HL-60 (cell line): ENCODE data around the gene EEF2K.

Source experiments
- DNase-seq, 2 experiments: peaks; one replicate each; pipeline ENCODE4 v3.0.0-alpha.2; 2010 to 2020; ENCODE audit warnings: low read depth in 1 of 2, low spot score in 1 of 2
- H3K27ac ChIP-seq: fragments of 250-450 bp; sonication (Bioruptor Pico); replicated peaks from 2 replicates; pipeline ENCODE4 v1.5.1; 2020; ENCODE audit warnings: mild to moderate bottlenecking, moderate library complexity
- H3K27me3 ChIP-seq: fragments of 250-450 bp; sonication (Bioruptor Pico); 2 replicates; pipeline ENCODE4 v1.5.1; 2021; ENCODE audit warnings: mild to moderate bottlenecking, moderate library complexity; ENCODE audit not compliant: insufficient read depth, poor library complexity, severe bottlenecking
- H3K4me3 ChIP-seq: replicated peaks from 2 replicates; pipeline ENCODE4 v1.5.1; 2011; ENCODE audit warnings: mild to moderate bottlenecking, control low read depth, low read length; ENCODE audit not compliant: insufficient read depth
- CTCF ChIP-seq: IDR thresholded peaks from one replicate; pipeline ENCODE4 v1.5.1; 2011; ENCODE audit warnings: low read length, control low read depth, inconsistent platforms; ENCODE audit not compliant: insufficient read depth
- GABPA ChIP-seq: IDR thresholded peaks from 2 replicates; pipeline ENCODE4 v1.6.1; 2012; ENCODE audit warnings: low read depth
- POLR2AphosphoS5 ChIP-seq: IDR thresholded peaks from 2 replicates; pipeline ENCODE4 v1.6.1; 2012; ENCODE audit warnings: low read depth
- SPI1 ChIP-seq: IDR thresholded peaks from 2 replicates; pipeline ENCODE4 v1.6.1; 2012; ENCODE audit warnings: low read depth, mild to moderate bottlenecking, borderline replicate concordance
- TF ChIP-seq, protein P1 (sequence below): IDR thresholded peaks from 2 replicates; pipeline ENCODE4 v1.6.1; 2012; ENCODE audit warnings: low read depth; ENCODE audit not compliant: insufficient replicate concordance

Gene EEF2K

GRCh38 chr16:22205577-22206012 lies 483 bp upstream of the EEF2K start:
- DNase-seq, result no peak

DNA sequence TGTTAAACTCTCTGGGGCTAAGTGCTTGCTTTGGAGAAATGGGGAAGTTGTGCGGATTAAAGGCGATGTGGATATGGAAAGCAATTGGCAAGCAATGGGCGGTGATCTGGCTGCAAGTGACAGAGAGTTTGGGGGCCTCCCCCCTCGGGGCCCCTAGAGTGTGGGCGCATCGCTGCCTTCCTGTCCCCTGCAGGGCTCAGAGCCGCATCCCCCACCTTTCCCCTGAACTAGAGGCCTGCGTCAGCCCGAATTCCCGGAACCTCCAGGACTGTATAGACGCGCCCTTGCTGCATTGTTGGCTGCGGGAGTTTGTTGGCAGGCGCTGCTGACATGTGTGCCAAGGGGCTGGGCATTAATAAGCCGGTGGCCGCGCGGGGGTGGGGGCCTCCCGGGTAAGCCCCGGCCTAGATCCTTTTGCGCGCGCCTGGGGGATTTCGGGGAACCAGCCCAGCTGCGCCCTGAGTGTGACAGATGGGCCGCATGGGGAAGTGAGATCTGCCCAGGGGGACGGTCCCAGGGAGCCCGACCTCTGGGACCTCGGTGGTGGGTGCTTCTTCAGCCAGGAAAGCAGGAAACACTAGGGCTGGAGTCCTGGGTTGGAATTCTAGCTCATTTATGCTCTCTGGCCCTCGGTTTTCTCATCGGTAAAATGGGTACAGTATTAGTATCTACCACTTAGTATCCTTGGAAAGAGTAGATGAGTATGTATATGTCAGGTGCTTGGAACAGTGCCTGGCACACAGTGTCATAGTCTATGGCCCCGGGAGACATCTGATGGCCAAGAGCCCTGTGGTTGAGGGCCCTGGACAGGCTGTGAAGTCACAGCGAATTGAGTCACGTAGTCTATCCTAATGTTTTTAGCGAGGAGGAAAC lies 1.0 kb downstream of the EEF2K start:
- H3K27me3 ChIP-seq, result no peaks in the 10 kb centered on the region
- TF ChIP-seq POLR2AphosphoS5, result no peak
- TF ChIP-seq, protein P1, sequence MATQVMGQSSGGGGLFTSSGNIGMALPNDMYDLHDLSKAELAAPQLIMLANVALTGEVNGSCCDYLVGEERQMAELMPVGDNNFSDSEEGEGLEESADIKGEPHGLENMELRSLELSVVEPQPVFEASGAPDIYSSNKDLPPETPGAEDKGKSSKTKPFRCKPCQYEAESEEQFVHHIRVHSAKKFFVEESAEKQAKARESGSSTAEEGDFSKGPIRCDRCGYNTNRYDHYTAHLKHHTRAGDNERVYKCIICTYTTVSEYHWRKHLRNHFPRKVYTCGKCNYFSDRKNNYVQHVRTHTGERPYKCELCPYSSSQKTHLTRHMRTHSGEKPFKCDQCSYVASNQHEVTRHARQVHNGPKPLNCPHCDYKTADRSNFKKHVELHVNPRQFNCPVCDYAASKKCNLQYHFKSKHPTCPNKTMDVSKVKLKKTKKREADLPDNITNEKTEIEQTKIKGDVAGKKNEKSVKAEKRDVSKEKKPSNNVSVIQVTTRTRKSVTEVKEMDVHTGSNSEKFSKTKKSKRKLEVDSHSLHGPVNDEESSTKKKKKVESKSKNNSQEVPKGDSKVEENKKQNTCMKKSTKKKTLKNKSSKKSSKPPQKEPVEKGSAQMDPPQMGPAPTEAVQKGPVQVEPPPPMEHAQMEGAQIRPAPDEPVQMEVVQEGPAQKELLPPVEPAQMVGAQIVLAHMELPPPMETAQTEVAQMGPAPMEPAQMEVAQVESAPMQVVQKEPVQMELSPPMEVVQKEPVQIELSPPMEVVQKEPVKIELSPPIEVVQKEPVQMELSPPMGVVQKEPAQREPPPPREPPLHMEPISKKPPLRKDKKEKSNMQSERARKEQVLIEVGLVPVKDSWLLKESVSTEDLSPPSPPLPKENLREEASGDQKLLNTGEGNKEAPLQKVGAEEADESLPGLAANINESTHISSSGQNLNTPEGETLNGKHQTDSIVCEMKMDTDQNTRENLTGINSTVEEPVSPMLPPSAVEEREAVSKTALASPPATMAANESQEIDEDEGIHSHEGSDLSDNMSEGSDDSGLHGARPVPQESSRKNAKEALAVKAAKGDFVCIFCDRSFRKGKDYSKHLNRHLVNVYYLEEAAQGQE, result no peak
- peak; percentile 67; the same call in 1 of the 2 replicates for TF ChIP-seq SPI1
- TF ChIP-seq GABPA, result no peak
- no peak for TF ChIP-seq CTCF
- H3K4me3 ChIP-seq, result peak overlapping the region; percentile 91
- H3K27ac ChIP-seq, result peak overlapping the region; percentile 88
- peak in 1 of 2 experiments; percentile 77 for DNase-seq

More at GRCh38 chr16:22205577-22206012, 483 bp upstream of the EEF2K start:
- peak overlapping the region; percentile 91 for H3K4me3 ChIP-seq
- peak overlapping the region; percentile 88 for H3K27ac ChIP-seq
- H3K27me3 ChIP-seq, result no peaks in the 10 kb centered on the region
- TF ChIP-seq CTCF, result no peak
- no peak for TF ChIP-seq POLR2AphosphoS5
- no peak for TF ChIP-seq GABPA
- TF ChIP-seq, protein P1, result no peak
- TF ChIP-seq SPI1, result no peak

- DNase-seq, result no peak
- Histone ChIP-seq H3K27me3 (no peaks in the 10 kb centered on the region), H3K27ac (peak overlapping the region; percentile 88), H3K4me3 (peak overlapping the region; percentile 91)
- TF ChIP-seq, protein P1, result no peak
- TF ChIP-seq CTCF (no peak), POLR2AphosphoS5 (no peak), GABPA (no peak), SPI1 (no peak)
These were observed 1.8 kb downstream of the EEF2K start for GRCh38 chr16:22207715-22208360.
